Measurements from ENCODE around the gene ADAMTS17. TPM values are rescaled to one million over a fixed set of nuclear protein-coding genes. Genes with fewer than 3 reads are reported as not detected.

The ADAMTS17 gene
- total RNA-seq, 1 experiment from 2014 or later, result 4.2 TPM

DNA sequence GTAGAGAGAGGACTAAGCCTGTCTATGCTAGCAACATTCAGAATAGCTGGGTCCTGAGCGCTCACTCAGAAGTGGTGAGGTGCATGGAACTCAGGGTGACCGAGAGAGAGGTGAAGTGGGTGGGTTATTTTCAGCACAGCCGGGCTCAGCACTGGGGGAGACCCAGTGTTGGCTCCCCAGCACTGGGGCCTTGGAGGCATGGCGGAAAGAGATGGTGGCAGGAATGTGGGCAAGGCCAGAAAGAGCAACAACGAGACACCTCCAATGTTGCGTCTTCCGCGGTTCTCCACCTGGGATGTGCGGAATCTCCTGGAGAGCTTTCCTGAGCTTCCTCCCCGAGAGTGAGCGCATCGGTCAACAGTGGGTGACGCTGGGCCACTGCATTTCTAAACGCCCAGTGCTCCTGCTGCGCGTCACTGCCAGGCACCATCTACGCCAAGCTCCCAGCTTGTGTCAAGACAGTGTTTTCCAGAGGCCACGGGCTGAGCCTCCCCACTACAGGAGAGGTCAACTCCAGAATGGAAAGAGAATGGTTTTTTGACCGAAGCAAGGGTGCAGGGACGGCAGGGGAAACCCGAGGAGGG is 148.4 kb downstream of the ADAMTS17 start:
- Histone ChIP-seq H3K4me3 (replicated peaks in 1 of 2; ENCODE audit: low read depth in 1 of 2, low read length in 2 of 2) (no peak overlapping the region), H3K9me2 (ENCODE audit: insufficient read depth) (no peaks in the 10 kb centered on the region), H4K20me1 (ENCODE audit: insufficient read depth) (no peaks in the 10 kb centered on the region), H3K4me2 (ENCODE audit: low read length) (no peak overlapping the region), H3K79me2 (ENCODE audit: insufficient read depth, low read length) (no peaks in the 10 kb centered on the region), H2AFZ (ENCODE audit: low read depth, low read length, poor library complexity, severe bottlenecking) (no peak overlapping the region), H3K27ac (ENCODE audit: low read depth, low read length) (no peak overlapping the region), H3K9me3 (ENCODE audit: control insufficient read depth in 1 of 2, insufficient read depth in 1 of 2, low read depth in 1 of 2, low read length in 2 of 2) (no peaks in the 10 kb centered on the region), H3K9ac (ENCODE audit: low read length) (no peak overlapping the region), H3K4me1 (ENCODE audit: control insufficient read depth in 1 of 2, insufficient read depth in 2 of 2, low read length in 2 of 2) (no peaks in the 10 kb centered on the region), H3K27me3 (ENCODE audit: insufficient read depth, low read length) (no peaks in the 10 kb centered on the region), H3K36me3 (ENCODE audit: control insufficient read depth in 1 of 2, insufficient read depth in 2 of 2, low read length in 2 of 2) (no peaks in the 10 kb centered on the region)
- no TSS peak for BruUV-seq (replicated peaks)
- intact Hi-C loops (cut with micrococcal nuclease), result no loop called here
- POLR2A ChIA-PET, result no interaction called here
- DNase-seq (ENCODE audit: low read depth, low spot score) (no peak), ATAC-seq (no peak)
- TF ChIP-seq JUND (IDR thresholded peaks at IDR 0.05) (no peak), RAD21 (IDR thresholded peaks at IDR 0.05; ENCODE audit: low read depth) (no peak), ZFX (IDR thresholded peaks at IDR 0.05) (no peak), SIN3A (IDR thresholded peaks at IDR 0.05; ENCODE audit: low read depth) (no peak), EGR1 (IDR thresholded peaks at IDR 0.05; ENCODE audit: low read depth) (no peak), TCF7L2 (IDR thresholded peaks at IDR 0.05; ENCODE audit: borderline replicate concordance, extremely low read depth, insufficient read depth, insufficient read length) (no peak), SRF (IDR thresholded peaks at IDR 0.05; ENCODE audit: low read depth) (no peak), POLR2AphosphoS5 (IDR thresholded peaks at IDR 0.05; ENCODE audit: low read depth, low read length) (no peak), YY1 (IDR thresholded peaks at IDR 0.05; ENCODE audit: extremely low read depth, insufficient replicate concordance, low read depth, low read length) (no peak), CEBPB (IDR thresholded peaks at IDR 0.05; ENCODE audit: low read depth) (no peak), EZH2phosphoT487 (IDR thresholded peaks at IDR 0.05; ENCODE audit: borderline replicate concordance) (no peak)
- TF ChIP-seq, protein P1, sequence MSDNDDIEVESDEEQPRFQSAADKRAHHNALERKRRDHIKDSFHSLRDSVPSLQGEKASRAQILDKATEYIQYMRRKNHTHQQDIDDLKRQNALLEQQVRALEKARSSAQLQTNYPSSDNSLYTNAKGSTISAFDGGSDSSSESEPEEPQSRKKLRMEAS (IDR thresholded peaks at IDR 0.05), result no peak
- TF ChIP-seq, protein P2, sequence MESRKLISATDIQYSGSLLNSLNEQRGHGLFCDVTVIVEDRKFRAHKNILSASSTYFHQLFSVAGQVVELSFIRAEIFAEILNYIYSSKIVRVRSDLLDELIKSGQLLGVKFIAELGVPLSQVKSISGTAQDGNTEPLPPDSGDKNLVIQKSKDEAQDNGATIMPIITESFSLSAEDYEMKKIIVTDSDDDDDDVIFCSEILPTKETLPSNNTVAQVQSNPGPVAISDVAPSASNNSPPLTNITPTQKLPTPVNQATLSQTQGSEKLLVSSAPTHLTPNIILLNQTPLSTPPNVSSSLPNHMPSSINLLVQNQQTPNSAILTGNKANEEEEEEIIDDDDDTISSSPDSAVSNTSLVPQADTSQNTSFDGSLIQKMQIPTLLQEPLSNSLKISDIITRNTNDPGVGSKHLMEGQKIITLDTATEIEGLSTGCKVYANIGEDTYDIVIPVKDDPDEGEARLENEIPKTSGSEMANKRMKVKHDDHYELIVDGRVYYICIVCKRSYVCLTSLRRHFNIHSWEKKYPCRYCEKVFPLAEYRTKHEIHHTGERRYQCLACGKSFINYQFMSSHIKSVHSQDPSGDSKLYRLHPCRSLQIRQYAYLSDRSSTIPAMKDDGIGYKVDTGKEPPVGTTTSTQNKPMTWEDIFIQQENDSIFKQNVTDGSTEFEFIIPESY (IDR thresholded peaks at IDR 0.05; ENCODE audit: extremely low read depth, insufficient replicate concordance, low read length), result no peak
- TF ChIP-seq, protein P3, sequence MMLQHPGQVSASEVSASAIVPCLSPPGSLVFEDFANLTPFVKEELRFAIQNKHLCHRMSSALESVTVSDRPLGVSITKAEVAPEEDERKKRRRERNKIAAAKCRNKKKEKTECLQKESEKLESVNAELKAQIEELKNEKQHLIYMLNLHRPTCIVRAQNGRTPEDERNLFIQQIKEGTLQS (IDR thresholded peaks at IDR 0.05), result no peak
- CTCF ChIA-PET, result no interaction called here
- RAD21 ChIA-PET (ENCODE audit: low non-redundant PET in 1 of 2, low total read pairs in 2 of 2, uncharacterized antibody in 2 of 2, unreplicated experiment in 2 of 2), result no interaction called here

All from HCT116 (cell line).